Smooth muscle cell of trachea (primary cell): ENCODE data around the gene SMPD1. TPM values are rescaled to one million over a fixed set of nuclear protein-coding genes. Genes with fewer than 3 reads are reported as not detected.

Experiments used
- total RNA-seq: library from RNA; depleted of rRNA; stranded (reverse); fragments of >200 nt; gene quantifications from 2 replicates; pipeline ENCODE4 v1.2.1, GENCODE V29; 2014

Gene SMPD1
- total RNA-seq, result 50.8 and 113 TPM in 2 replicates

DNA sequence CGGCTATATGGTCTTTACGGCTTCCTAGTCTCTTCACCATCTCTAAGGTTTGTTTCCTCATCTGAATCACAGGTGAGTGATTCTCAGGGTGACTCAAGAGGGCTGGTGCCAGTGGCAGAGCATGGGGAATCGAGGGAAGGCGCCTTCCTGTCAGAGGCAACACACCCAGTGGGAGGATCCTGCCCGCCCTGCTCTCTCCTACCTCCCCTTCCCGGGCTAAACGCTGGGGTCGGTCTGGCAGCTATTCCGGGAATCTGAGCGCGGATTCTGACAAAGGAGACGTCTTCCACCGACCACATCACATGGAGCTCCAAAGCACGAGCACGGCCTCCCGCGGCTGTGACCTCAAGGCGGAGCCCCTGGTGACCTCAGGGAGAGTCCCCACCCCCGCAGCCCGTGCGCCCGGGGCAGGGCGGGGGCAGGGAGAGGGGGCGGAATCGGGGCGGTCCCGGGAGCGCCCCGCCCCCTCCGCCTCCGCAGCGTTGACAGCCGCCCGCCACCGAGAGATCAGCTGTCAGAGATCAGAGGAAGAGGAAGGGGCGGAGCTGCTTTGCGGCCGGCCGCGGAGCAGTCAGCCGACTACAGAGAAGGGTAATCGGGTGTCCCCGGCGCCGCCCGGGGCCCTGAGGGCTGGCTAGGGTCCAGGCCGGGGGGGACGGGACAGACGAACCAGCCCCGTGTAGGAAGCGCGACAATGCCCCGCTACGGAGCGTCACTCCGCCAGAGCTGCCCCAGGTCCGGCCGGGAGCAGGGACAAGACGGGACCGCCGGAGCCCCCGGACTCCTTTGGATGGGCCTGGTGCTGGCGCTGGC lies at the start of gene SMPD1:
Gene SMPD1, plus strand, starts transcription at position 570 of the 813 bp plus-strand sequence. Its CDS starts 125 bp downstream, at position 695.

GRCh38 chr11:6419009-6419631 lies 28.8 kb downstream of the SMPD1 start, which contains the start of gene APBB1:
APBB1 (minus strand) TSS chr11:6419094; CDS start chr11:6411347, 7,747 bp downstream.

GRCh38 chr11:6440906-6441358 lies 50.7 kb downstream of the SMPD1 start, which contains the start of gene HPX:
HPX (minus strand) TSS chr11:6440987; CDS start chr11:6440963, 24 bp downstream.

Other genes starting within 250 kb of the SMPD1 start
- not detected in 2 replicates for gene OR52B2, start 220.1 kb upstream of the SMPD1 start, total RNA-seq
- gene OR52W1, start 191.2 kb upstream of the SMPD1 start, total RNA-seq, result not detected in 2 replicates
- gene C11orf42, start 184.9 kb upstream of the SMPD1 start, total RNA-seq, result not detected in 2 replicates
- gene FHIP1B, start 155.8 kb upstream of the SMPD1 start, total RNA-seq, result 13.4 and 13.7 TPM in 2 replicates
- 0.33 TPM in 1 of 2 replicates, not detected in the other for gene CNGA4, start 151.4 kb upstream of the SMPD1 start, total RNA-seq
- not detected in 2 replicates for gene CCKBR, start 130.6 kb upstream of the SMPD1 start, total RNA-seq
- 301 and 798 TPM in 2 replicates for gene CAVIN3, start 70.0 kb upstream of the SMPD1 start, total RNA-seq
- 55.3 and 83.9 TPM in 2 replicates for gene APBB1, start 28.6 kb downstream of the SMPD1 start, total RNA-seq
- gene HPX, start 50.5 kb downstream of the SMPD1 start, total RNA-seq, result 0.44 and 1.7 TPM in 2 replicates
- 25.2 and 56.1 TPM in 2 replicates for gene TRIM3, start 83.5 kb downstream of the SMPD1 start, total RNA-seq
- gene ARFIP2, start 90.9 kb downstream of the SMPD1 start, total RNA-seq, result 63.7 and 65.5 TPM in 2 replicates
- 37.1 and 46.1 TPM in 2 replicates for gene TIMM10B, start 91.0 kb downstream of the SMPD1 start, total RNA-seq
- gene DNHD1, start 106.8 kb downstream of the SMPD1 start, total RNA-seq, result 14.2 and 14.7 TPM in 2 replicates
- 10.0 and 11.9 TPM in 2 replicates for gene RRP8, start 213.1 kb downstream of the SMPD1 start, total RNA-seq
- 227 and 239 TPM in 2 replicates for gene ILK, start 213.3 kb downstream of the SMPD1 start, total RNA-seq
- gene TAF10, start 221.7 kb downstream of the SMPD1 start, total RNA-seq, result 46.5 and 87.8 TPM in 2 replicates
- gene TPP1, start 228.9 kb downstream of the SMPD1 start, total RNA-seq, result 38.3 and 205 TPM in 2 replicates